GM21423 (cell line): ENCODE data around the gene FGD5.

ENCODE experiments used
- ATAC-seq: cut with Tn5 transposase; IDR thresholded peaks from one replicate; pipeline ENCODE4 v1.9.1; 2021; ENCODE audit warnings: mild to moderate bottlenecking, moderate library complexity; ENCODE audit not compliant: unreplicated experiment

FGD5 gene

GRCh38 chr3:14789221-14789620, 29.5 kb upstream of the FGD5 start:
- ATAC-seq: no peak

- no peak for ATAC-seq
These were observed 29.0 kb upstream of the FGD5 start for GRCh38 chr3:14789640-14790285.

GRCh38 chr3:14791343-14791945, 27.3 kb upstream of the FGD5 start:
- no peak for ATAC-seq

GRCh38 chr3:14792691-14793121, 26.1 kb upstream of the FGD5 start:
- ATAC-seq: no peak

- no peak for ATAC-seq
These were observed 25.5 kb upstream of the FGD5 start for GRCh38 chr3:14793126-14793857.

- no peak for ATAC-seq
These were observed 24.9 kb upstream of the FGD5 start for GRCh38 chr3:14793858-14794234.

GRCh38 chr3:14794435-14794834, 24.3 kb upstream of the FGD5 start:
- no peak for ATAC-seq

- ATAC-seq: no peak
These were observed 22.8 kb upstream of the FGD5 start for GRCh38 chr3:14795996-14796395.

- ATAC-seq: no peak
These were observed 22.2 kb upstream of the FGD5 start for GRCh38 chr3:14796403-14797077.

- ATAC-seq: no peak
These were observed 21.0 kb upstream of the FGD5 start for GRCh38 chr3:14797731-14798130.

GRCh38 chr3:14798231-14798630, 20.5 kb upstream of the FGD5 start:
- ATAC-seq: no peak

GRCh38 chr3:14799146-14799545, 19.6 kb upstream of the FGD5 start:
- no peak for ATAC-seq

- no peak for ATAC-seq
These were observed 17.7 kb upstream of the FGD5 start for GRCh38 chr3:14801031-14801430.

GRCh38 chr3:14801668-14802380, 16.9 kb upstream of the FGD5 start:
- no peak for ATAC-seq

GRCh38 chr3:14802381-14802731, 16.4 kb upstream of the FGD5 start:
- no peak for ATAC-seq

- no peak for ATAC-seq
These were observed 15.4 kb upstream of the FGD5 start for GRCh38 chr3:14803101-14803980.

- no peak for ATAC-seq
These were observed 14.6 kb upstream of the FGD5 start for GRCh38 chr3:14803981-14804834.

GRCh38 chr3:14804835-14805780, 13.7 kb upstream of the FGD5 start:
- ATAC-seq: no peak
